Panc1 (cell line): ENCODE results near the gene RS1.

Experiments used
- POLR2AphosphoS5 ChIP-seq: IDR thresholded peaks from 2 replicates; pipeline ENCODE4 v1.6.1; 2012; ENCODE audit warnings: mild to moderate bottlenecking, low read depth, low read length, moderate library complexity
- TF ChIP-seq, protein P1 (sequence below), 2 experiments: IDR thresholded peaks; 2 replicates each; pipeline ENCODE4 v1.6.1; 2011 to 2012; ENCODE audit warnings: low read depth in 2 of 2, control low read depth in 1 of 2, low read length in 1 of 2, mild to moderate bottlenecking in 1 of 2, moderate library complexity in 1 of 2; ENCODE audit not compliant: insufficient read depth in 1 of 2

DNA sequence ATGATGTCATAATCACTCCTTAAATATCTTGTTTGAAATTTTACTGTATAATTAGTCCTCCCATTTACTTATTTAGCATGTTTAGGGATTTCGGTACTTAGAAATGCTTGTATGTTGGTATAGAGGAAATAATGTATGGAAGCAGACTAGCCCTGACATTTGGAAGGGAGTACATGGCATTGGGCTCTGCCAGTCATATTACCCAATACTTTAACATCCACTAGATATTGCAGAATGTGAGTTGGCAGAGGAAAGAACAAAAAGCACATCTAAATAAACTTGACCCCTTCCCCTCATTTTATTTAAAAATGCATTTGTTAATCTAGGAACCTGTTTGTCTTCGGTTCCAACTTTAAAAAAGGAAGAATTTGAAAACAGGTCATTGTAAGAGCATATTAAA, 77.8 kb downstream of the RS1 start:
- TF ChIP-seq, protein P1, sequence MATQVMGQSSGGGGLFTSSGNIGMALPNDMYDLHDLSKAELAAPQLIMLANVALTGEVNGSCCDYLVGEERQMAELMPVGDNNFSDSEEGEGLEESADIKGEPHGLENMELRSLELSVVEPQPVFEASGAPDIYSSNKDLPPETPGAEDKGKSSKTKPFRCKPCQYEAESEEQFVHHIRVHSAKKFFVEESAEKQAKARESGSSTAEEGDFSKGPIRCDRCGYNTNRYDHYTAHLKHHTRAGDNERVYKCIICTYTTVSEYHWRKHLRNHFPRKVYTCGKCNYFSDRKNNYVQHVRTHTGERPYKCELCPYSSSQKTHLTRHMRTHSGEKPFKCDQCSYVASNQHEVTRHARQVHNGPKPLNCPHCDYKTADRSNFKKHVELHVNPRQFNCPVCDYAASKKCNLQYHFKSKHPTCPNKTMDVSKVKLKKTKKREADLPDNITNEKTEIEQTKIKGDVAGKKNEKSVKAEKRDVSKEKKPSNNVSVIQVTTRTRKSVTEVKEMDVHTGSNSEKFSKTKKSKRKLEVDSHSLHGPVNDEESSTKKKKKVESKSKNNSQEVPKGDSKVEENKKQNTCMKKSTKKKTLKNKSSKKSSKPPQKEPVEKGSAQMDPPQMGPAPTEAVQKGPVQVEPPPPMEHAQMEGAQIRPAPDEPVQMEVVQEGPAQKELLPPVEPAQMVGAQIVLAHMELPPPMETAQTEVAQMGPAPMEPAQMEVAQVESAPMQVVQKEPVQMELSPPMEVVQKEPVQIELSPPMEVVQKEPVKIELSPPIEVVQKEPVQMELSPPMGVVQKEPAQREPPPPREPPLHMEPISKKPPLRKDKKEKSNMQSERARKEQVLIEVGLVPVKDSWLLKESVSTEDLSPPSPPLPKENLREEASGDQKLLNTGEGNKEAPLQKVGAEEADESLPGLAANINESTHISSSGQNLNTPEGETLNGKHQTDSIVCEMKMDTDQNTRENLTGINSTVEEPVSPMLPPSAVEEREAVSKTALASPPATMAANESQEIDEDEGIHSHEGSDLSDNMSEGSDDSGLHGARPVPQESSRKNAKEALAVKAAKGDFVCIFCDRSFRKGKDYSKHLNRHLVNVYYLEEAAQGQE (IDR thresholded peaks at IDR 0.05; ENCODE audit: insufficient read depth in 1 of 2, low read depth in 2 of 2, low read length in 1 of 2) = no peak
- no peak for TF ChIP-seq POLR2AphosphoS5
